ENCODE data around the gene PNPLA2. TPM values are rescaled to one million over a fixed set of nuclear protein-coding genes. Genes with fewer than 3 reads are reported as not detected.

Gene PNPLA2
- polyA plus RNA-seq, 3 donors: 66.0 to 79.1 (median 74.7) TPM

DNA sequence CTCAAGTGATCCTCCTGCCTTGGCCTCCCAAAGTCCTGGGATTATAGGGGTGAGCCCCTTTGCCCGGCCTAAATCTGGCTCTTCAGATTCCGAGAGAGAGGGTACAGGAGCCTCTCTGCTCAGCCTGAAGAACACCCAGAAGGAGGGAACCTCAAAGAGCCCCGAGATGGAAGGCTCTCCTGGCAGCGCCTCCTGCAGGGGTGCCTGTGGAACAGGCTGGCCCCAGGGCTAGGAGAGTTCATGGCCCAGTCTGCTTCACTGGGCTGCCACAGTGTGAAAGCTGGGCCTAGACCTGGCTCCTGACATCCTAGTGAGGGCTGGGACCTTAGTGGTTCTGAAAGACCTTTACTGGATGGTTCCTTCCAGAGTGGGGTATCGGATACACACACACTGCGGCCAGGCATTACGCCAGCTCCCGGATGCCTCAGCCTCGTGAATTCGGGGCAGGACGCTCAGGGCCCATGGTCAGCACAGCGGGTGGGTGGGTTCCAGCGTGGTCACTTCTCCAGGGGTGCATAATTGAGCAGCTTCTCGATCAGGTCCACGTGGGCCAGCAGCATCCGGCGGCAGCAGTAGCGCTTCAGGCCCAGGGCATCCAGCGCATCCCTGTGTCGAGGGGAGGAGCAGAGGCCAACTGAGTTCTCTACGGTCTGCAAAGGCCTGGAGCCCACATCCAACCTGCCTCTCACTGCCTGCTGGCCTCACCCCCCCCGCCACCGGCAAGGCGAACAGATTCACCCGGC lies 21.3 kb downstream of the PNPLA2 start:
- DNase-seq: no peak

DNA sequence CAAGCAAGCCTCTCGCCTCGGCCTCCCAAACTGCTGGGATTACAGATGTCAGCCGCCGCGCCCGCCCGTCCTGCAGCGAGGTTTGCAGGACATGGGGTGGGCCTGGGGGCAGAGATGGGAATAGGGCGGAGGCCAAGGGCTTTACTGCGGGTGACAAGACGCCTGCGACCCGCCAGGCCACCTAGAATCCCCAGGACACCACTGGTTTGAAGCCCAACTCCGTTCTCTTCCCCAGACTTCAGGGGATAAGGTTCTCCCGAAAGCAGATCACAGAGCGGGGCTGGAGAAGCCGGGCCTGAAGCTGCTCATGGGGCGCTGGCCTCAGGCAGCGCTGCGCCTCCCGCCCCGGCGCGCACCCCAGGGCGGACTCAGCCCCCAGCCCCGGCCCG lies 23.3 kb downstream of the PNPLA2 start:
- DNase-seq: no peak

DNA sequence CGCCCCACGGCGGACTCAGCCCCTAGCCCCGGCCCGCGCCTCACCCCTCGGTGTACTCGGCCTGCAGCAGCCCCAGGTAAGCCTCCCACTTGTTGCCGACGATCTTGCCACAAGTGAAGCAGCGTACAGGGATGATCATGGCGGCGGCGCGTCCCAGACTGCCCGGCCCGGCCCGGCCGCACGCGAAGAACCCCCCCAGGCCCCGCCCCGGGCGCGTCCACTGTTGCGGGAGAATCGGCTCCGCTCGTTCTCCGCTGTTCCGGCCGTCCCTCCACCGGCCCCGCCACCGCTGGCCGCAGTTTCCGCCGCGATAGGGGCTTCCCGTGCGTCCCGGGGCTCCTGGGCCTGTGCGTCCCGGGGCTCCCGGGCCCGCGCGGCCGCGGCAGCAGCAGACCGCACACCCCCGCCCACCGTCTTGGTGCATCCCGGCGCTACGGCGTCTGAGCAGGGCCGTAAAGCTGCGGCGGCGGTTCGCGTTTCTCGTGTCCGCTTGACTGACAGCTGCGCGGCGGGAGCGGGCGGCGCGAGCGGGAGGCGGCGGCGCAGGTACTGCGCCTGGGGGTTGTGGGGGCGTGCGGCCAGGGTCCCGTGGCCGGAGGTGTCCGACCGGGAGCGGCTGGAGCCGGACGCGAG lies 23.8 kb downstream of the PNPLA2 start, which contains the start of the genes POLR2L and TSPAN4:
Gene POLR2L (minus strand): TSS at position 160 of the 633 bp plus-strand sequence. CDS start 21 bp downstream, at position 139.
Gene TSPAN4 (plus strand): TSS at position 483 of the 633 bp plus-strand sequence. CDS start 7,453 bp downstream, outside the sequence.
- DNase-seq: peak; percentile 86

DNA sequence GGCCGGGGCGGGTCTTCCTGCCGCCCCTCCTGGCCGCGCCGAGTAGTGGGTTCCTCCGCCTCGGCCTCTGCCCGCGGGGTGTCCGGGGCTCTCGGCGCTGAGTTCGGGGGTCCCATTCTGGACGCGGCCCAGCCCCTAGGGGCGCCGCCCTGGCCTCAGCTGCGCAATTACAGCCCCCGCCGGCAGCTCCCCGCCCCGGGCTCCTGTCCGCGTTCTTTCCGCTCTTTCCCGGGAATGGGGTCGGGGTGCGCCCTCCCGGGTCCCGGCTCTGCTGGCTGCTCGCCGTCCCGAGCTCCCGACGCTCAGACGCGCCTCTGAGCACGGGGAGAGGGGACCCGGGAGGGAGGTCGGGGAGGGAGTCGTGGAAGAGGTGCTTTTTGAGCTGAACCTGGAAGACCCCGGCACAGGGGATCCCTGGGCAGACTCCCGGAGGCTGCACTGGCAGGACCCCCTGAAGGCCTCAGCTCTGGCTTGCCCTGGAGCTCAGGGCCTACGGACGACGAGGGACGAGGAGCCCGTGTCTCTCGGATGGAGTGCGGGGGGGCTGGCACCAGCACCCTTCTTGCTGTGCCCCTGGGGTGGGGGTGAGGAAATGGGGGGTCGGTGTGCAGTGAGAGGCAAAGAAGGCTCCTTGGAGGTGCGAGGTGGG lies 24.5 kb downstream of the PNPLA2 start:
- no peak for DNase-seq

DNA sequence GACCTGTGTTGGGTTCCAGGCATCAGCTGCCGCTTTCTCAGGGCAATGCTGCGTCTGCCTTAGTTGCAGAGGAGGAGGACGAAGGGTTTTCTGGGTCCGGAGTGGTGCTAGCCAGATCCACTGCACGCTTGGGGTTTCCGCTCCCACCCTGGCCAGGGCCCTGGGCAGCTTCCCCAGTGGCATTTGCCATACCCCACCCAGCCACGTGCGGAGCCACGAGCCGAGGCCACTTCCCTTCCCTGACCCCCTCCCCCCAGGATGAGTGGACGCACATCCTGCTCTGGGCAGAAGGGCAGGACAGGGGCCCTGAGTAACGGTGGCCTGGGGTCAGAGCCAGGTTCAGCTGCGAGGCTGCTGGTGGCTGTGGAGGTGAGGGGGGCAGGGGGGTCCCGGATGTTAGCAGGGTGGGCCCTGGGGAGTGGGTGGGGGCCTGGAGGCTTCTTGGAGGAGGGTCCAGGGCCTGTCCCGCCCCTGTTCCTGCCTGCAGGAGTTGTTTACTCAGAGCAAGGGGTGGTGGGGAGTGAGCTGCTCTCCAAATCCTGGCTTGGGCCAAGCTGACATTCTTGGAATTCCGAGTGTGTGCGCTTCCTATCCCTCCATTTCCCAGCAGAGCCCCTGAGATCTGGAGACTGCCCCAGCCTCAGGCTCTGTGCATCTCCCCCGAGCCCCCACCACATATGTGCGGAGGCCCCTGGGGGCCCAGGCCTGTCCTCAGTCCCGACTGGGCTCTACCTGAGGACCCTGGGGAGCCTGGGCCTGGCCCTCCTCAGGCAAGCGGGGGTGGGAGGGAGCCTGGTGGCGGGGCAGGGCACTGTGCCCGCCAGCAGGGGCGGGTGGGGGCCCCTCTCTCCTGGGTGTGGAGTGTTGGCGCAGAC lies 25.3 kb downstream of the PNPLA2 start:
- DNase-seq: peak; percentile 88

DNA sequence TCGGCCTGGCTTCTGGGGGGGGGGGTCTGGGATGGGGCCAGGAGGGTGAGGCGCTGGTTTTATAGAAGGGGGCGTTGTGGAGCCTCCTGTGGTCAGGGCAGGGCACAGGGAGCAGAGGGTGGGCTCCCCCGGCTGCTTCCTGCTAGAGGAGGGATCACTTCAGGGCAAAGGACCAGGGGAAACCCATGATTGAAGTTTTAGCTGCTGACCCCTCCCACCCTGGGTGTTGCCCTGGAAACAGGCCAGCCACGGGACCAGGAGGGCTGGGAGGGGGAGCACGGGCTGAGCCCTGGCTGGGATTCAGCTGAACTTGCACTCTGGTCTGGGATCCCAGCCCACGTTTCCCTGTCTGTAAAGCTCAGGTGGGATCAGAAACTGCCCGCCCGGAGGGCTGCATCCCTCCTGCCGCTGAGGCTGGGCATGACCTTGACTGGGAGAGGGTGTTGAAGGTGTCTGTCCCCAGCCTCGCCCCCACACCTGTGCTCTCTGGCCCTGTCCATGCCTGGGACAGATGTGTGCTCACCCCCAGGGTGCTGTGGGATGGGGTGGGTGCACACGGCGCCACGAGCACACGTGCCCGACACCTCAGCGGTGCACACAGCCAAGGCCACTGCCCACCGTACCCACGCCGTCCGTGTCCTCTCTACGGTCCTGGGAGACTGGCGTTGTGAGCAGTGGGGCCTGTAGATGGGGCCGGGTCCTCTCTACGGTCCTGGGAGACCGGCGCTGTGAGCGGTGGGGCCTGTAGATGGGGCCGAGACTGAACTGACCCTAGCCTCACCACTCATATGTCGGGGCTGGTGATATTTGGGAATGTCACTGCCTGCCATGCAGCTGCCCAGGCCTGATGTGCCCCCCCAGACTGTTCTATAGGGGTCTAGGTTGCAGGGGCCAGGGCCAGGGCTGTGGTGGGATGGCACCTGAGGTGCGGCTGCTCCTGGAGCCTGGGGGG lies 26.3 kb downstream of the PNPLA2 start:
- DNase-seq: peak; percentile 89

DNA sequence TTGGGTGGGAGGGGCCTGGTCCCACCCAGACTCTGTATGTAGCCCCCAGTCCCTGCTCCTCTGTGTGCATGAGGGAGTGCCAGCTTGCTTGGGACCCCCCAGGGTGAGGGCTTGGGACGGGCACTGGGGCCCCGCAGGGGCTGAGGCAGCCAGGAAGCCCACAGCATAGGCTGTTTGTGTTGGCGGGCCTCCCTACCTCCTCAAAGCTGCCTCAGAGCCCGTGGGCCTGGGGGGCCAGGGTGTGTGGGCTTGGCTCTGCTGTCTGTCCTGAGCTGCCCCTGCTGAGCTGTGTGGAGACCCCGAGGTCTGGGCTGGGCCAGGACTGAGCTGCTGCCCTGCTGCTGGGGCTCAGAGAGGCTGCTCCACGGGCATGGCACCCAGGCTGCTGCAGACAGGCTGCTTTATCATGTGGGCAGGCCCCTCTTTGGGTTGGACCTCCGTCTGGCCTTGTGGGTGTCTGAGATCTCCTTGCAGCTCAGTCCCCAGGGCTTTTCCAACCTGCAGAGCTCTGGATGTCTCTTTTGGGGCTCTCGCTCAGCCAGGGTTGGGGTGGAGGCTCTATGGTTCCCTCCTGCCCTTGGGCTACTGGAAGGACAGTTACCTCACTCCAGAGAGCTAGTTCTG lies 27.3 kb downstream of the PNPLA2 start:
- no peak for DNase-seq

DNA sequence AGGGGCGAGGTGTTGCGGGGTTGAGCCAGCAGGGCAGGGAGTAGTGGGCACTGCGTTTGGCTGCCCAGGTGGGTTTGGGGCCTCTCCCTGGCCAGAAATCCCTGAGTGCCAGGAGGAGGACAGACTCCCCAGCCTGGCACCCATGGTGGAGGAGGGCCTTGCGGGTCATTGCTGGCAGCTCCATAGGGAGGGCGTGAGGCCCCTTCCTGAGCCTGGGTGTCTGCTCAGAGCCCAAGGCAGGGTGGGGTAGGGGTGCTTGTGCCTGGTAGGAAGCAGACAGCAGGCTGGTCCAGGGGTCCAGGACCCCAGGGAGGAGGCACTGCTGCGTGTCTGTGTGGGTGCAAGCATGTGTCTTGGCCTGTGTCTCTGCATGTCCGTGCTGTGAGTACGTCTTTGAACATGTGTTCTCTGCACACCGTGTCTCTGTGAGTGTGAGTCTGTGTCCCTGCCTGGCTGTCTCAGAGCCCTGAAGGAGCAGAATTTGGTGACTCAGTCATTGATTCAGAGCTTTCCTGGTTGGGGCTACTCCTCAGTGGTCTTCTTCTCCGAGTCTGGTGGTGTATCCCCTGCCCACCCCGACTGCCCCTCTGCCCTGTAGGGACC lies 27.9 kb downstream of the PNPLA2 start:
- DNase-seq: no peak

DNA sequence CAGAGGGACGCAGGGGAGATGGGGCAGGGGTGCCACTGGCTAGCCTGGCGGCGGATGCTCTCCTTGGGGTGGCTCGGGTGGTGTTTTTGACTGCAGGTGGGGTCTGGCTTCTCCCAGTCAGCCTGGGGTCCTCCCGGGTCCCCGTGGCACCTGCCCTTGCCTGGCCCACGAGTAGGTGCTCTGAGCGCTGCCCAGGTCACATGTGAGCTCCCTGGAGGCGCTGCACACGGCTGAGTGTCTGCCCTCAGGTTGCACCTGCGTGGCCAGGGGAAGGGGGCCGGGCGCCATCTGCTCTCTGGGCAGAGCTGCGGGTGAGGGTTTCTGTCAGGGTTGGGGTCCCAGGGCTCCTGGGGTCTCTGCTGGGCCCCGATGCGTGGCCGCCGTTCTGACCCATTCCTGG lies 29.2 kb downstream of the PNPLA2 start:
- no peak for DNase-seq

DNA sequence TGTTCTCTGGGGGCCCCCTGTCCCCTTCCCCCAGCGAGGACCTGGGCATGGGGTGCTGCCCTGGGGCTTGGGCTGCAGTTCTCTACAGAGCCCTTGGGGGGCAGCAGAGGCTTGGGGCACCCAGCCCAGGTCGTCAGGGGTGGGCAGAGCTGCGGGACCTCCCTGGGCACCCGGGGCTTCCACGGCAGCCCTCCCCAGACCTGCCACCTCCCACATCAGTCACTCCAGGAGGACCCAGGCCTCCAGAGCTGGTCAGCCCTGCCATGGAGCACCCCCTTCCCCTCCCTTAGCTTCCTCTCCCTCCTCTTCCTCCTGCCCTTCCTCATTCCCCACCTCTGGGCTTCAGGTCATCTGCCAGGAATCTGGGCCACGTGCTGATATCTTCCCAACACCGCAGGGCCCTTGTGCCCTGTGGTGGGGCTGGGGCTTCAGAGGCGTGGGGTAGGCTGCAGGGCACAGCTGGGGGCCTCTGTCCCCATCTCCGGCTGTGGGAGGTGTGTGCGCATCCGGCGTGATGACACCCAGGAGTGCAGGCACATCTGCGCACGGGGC lies 29.7 kb downstream of the PNPLA2 start:
- no peak for DNase-seq

DNA sequence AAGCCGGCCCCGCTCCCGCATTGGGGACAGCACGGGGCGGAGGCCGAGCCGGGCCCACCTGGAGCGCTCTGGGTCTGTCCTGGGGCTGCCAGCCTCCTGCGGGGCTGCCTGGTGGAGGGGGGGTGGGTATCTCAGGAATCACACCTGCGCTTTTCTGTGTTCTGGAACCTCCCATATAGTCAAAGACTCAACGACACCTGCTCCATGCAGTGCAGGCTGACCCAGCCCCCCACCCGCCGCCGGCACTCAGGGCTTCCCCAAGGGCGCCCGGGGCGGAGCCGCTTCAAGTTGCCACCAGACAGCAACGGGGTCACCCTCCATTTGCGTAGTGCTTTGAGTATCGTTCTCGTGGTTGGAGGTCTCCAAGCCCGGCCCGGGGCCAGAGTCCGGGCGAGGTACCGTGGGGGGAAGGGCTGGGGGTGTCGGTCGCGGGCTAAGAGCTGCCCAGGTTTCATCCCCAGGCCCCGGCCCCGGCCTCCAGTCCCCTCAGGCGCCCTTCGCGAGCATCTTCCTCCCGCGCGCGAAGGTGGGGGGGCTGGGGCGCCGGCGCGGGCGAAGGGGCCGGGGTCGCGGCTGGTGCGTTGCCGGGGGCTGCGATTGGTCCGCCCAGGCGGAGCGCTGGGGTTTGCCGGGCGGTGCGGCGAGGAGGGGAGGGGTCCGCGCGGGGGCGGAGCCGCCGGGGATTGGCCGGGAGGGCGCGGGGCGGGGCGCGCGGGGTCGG lies 30.6 kb downstream of the PNPLA2 start:
- no peak for DNase-seq

DNA sequence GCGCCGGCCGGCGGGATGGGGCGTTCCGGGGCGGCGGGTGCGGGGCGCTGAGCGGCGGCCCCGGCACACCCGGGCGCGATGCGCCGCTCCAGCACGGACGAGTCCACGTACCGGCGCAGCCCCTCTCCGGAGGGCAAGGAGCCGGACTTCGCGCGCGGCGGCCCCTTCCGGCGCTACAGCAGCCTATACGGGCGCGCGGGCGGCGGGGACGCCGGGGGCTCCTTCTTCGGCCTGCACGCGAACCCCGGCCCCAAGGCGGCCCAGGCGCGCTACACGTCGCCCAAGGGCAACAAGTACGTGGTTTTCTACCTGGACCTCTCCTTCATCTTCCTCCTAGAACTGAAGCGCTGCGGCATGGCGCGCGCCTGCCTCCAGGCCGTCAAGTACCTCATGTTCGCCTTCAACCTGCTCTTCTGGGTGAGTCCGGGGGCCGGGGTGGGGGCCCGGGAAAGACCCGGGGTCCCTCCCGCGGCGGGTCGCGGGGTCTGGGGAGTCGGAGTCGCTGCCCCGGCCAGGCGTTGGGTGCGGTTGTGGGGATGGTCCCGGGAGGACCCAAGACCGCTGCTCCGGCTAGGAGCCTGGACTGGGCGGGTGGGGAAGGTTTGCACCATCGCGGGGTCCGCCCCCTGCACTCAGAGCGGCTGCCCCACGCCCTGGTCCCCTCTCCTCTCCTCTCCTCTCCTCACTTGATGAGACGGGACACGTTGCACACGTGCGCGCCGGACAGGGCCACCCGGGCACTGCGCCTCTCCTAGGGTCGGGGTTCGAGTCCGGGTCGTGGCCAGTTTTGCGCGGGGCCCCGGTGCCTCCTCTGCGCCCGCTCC lies 31.4 kb downstream of the PNPLA2 start:
- no peak for DNase-seq

DNA sequence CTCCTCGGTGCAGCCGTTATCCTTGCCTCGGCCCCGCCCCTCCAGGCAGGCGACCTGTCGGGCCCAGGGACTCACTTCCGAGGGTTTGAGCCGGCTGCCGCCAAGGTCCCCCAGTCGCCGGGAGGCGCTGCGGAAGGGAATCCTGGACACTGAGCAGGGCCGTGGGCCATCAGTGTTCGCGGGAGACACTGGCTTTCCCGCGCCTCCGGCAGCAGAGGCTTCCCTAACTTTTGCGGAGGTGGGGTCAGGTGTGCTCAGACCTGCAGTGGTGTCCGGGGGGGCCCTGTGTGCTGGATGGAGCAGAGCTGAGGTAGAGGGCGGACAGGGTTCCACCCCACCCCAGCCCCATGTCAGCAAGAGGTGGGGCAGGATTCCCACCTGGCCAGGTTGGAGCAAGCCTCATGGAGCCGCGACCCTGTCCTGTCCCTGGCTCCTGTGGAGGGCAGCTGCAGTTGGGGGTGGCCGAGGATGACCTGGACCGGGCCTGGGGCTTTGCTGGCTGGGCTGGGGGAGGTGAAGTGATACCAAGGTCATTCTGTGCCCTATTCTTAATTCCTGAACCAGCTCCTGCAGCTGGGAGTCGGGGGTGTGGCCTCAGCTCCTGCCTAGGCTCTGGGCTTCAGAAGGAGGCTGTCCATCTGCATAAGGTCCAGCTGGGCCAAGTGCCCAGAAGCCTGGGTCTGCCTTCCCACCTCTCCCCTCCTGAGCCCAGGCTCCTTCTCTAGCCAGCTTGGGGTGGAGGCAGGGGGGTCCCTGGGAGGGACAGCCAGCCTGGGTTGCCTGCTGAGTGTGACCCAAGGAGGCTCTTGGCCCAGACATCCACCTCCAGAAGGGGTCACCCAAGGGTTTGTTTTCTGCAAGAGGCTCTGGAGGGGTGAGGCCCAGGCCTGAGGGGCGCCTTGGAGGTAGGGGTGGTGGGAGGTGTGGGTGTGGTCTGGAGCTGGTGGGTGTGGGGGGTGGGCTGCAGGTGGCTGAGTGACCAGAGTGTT lies 32.4 kb downstream of the PNPLA2 start:
- DNase-seq: no peak

DNA sequence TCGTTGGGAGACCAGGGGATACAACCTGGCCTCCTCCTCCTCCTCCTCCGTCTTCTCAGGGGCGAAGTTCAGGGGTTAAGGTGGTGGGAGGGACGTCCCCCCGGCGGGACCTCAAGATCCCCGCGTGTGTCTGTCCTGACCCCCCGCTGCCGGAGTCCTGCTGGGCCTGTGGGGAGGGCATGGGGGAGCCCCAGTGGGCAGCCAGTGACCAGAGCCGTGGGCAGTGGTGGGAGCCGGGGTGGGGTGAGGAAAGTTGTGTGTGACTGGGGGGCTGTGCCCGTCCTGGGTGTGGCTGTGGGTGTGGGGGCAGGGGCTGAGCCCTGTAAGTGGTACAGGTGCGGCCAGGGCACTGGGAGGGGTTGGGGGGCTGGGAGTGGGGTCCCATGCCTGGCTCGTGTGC lies 34.0 kb downstream of the PNPLA2 start:
- DNase-seq: no peak

DNA sequence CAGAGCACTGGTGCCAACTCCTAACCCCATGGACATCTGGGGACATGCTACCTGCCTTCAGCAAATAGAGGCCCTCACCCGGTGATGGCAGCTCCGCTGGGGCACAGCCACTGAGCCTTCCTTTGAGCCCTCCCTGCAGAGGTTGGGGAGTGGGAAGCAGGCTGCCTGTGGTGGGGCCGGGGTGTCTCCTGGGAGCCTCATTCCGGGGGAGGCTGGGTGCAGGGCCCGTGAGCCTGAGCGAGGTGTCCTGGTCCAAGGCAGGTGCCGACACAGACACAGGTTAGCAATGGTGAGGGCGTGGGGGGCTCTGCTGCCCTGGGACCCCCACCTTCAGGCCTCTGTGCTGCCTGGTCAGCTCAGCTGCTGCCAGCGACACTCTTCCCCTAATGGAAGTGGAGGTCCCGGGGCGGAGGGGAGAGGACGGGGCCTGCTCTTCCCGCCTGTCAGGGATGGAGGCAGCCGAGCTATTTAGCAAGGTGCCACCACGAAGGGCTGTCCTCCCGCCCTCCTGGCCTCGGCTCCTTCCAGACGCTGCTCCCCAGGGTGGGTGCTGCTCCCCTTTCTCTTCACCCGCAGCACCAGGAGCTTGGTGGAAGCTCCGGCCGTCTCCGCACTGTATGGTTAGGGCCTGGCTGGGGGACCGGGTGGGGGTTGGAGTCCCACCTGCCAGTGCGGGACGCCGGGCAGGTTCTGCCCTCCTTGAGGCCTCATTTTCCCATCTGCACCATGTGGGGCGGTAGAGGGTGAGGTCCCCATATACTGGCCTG lies 35.2 kb downstream of the PNPLA2 start:
- no peak for DNase-seq

Data from renal pelvis (tissue), 4 donors.